Activated CD8-positive, alpha-beta T cell treated with anti-CD3 and anti-CD28 coated beads for 36 hours (primary cell): ENCODE results near the gene WDR90. TPM values are rescaled to one million over a fixed set of nuclear protein-coding genes. Genes with fewer than 3 reads are reported as not detected.

Experiments used
- ATAC-seq: fragments of 200-7000 bp; cut with Tn5 transposase; one replicate; pipeline ENCODE4 v1.10.0; 2021; ENCODE audit warnings: mild to moderate bottlenecking, moderate library complexity
- CTCF ChIA-PET: fragments of 350-600 bp; sonication (Branson Sonifier 250); formaldehyde crosslinking; loops from one replicate; lab custom pipeline; 2021; ENCODE audit warnings: antibody characterized with exemption; lab: Charles Lee
- POLR2A ChIA-PET: fragments of 350-600 bp; sonication (Branson Sonifier 250); formaldehyde crosslinking; loops from one replicate; lab custom pipeline; 2021; ENCODE audit warnings: antibody characterized with exemption; lab: Charles Lee
- DNase-seq: peaks from one replicate; pipeline ENCODE4 v3.0.0-alpha.2; 2020
- H3K27ac Mint-ChIP-seq: one replicate; pipeline ENCODE4 v1.8.0; 2021; ENCODE audit warnings: mild to moderate bottlenecking, mixed read lengths
- H3K27me3 Mint-ChIP-seq: one replicate; pipeline ENCODE4 v1.8.0; 2021; ENCODE audit warnings: mixed read lengths
- H3K36me3 Mint-ChIP-seq: one replicate; pipeline ENCODE4 v1.8.0; 2021; ENCODE audit warnings: low read depth, mixed read lengths
- H3K4me1 Mint-ChIP-seq: one replicate; pipeline ENCODE4 v1.8.0; 2021; ENCODE audit warnings: low read depth, mixed read lengths
- H3K4me3 Mint-ChIP-seq: one replicate; pipeline ENCODE4 v1.8.0; 2021; ENCODE audit warnings: mild to moderate bottlenecking, moderate library complexity, mixed read lengths
- H3K9me3 Mint-ChIP-seq: one replicate; pipeline ENCODE4 v1.8.0; 2021; ENCODE audit warnings: mixed read lengths
- CTCF ChIP-seq: fragments of 200-600 bp; IDR thresholded peaks from one replicate; pipeline ENCODE4 v1.8.0; 2022; ENCODE audit warnings: antibody characterized with exemption, mild to moderate bottlenecking
- intact Hi-C: fragments of 100-400 bp; cut with micrococcal nuclease; formaldehyde crosslinking; loops from one replicate; pipeline ENCODE4 v1.10.0; 2022
- total RNA-seq, 2 experiments: library from RNA; stranded (reverse); gene quantifications; one replicate each; pipeline ENCODE4 v1.2.3, GENCODE V29; 2021

The WDR90 gene
- total RNA-seq, 2 experiments from 2014 or later: 89.6 to 90.7 TPM

GRCh38 chr16:714558-715476 is 65.7 kb downstream of the WDR90 start, which contains the start of gene METRN:
TSS of gene METRN (plus strand) at chr16:715118. CDS start at chr16:715290, 172 bp downstream.
- Mint-ChIP-seq H3K27ac (no peak within 1 kb of the TSS), H3K9me3 (no peaks in the 10 kb centered on the region), H3K4me3 (peak within 1 kb of the TSS; percentile 80), H3K4me1 (peaks cover 21% of the 10 kb centered on the region), H3K36me3 (no peaks in the 10 kb centered on the region), H3K27me3 (peaks cover 12% of the 10 kb centered on the region)
- intact Hi-C loops: no loop called here
- CTCF ChIA-PET: interaction anchor here (0.9 to 11.9 kb wide), 7 partner anchors 11 to 71 kb away, joined by 3 to 207 read pairs (median 3); partner anchors contain the start of genes ANTKMT, CCDC78, CHTF18 and CIAO3
- POLR2A ChIA-PET: interaction anchor here (1.1 to 3.9 kb wide), 5 partner anchors 11 to 71 kb away, joined by 3 to 37 read pairs (median 4); partner anchors contain the start of genes CCDC78 and HAGHL
- ATAC-seq (peak; percentile 87), DNase-seq (peak; percentile 94)
- no peak for TF ChIP-seq CTCF

GRCh38 chr16:715477-716199 is 66.5 kb downstream of the WDR90 start:
- Mint-ChIP-seq H3K27ac (no peak overlapping the region), H3K4me3 (peak overlapping the region; percentile 80), H3K9me3 (no peaks in the 10 kb centered on the region), H3K27me3 (peaks cover 10% of the 10 kb centered on the region), H3K36me3 (no peaks in the 10 kb centered on the region), H3K4me1 (peaks cover 27% of the 10 kb centered on the region)
- peak; percentile 40 for TF ChIP-seq CTCF
- ChIA-PET CTCF (interaction anchor here (0.8 to 11.9 kb wide), 10 partner anchors 8 to 70 kb away, joined by 3 to 207 read pairs (median 3); partner anchors contain the start of genes ANTKMT, CCDC78, CHTF18 and CIAO3), POLR2A (interaction anchor here (1.1 to 3.9 kb wide), 9 partner anchors 11 to 70 kb away, joined by 3 to 37 read pairs (median 5); partner anchors contain the start of genes CCDC78, HAGHL and STUB1)
- ATAC-seq (peak; percentile 10), DNase-seq (no peak)
- intact Hi-C loops: no loop called here

GRCh38 chr16:716200-716568 is 67.0 kb downstream of the WDR90 start:
- intact Hi-C loops: no loop called here
- ATAC-seq (no peak), DNase-seq (no peak)
- no peaks in the 10 kb centered on the region for H3K36me3 Mint-ChIP-seq
- H3K9me3 Mint-ChIP-seq: no peaks in the 10 kb centered on the region
- peaks cover 27% of the 10 kb centered on the region for H3K4me1 Mint-ChIP-seq
- no peak for TF ChIP-seq CTCF
- POLR2A ChIA-PET: interaction anchor here (1.1 to 3.9 kb wide), 9 partner anchors 10 to 69 kb away, joined by 3 to 37 read pairs (median 5); partner anchors contain the start of genes CCDC78, HAGHL and STUB1
- H3K27ac Mint-ChIP-seq: no peak overlapping the region
- peaks cover 10% of the 10 kb centered on the region for H3K27me3 Mint-ChIP-seq
- CTCF ChIA-PET: interaction anchor here (0.8 to 11.9 kb wide), 7 partner anchors 9 to 69 kb away, joined by 3 to 207 read pairs (median 3); partner anchors contain the start of genes ANTKMT, CCDC78, CHTF18 and HAGHL
- peak overlapping the region; percentile 80 for H3K4me3 Mint-ChIP-seq

- ATAC-seq (no peak), DNase-seq (no peak)
- Mint-ChIP-seq H3K27ac (no peak overlapping the region), H3K27me3 (peaks cover 7% of the 10 kb centered on the region), H3K4me1 (peaks cover 27% of the 10 kb centered on the region), H3K4me3 (peak overlapping the region; percentile 80), H3K36me3 (no peaks in the 10 kb centered on the region), H3K9me3 (no peaks in the 10 kb centered on the region)
- CTCF ChIA-PET: interaction anchor here (8.1 to 11.9 kb wide), 2 partner anchors 13 to 69 kb away, joined by 149 to 207 read pairs; partner anchors contain the start of genes ANTKMT, CCDC78, CHTF18 and HAGHL
- no peak for TF ChIP-seq CTCF
- intact Hi-C loops: no loop called here
- POLR2A ChIA-PET: interaction anchor here (1.1 to 3.9 kb wide), 5 partner anchors 9 to 36 kb away, joined by 4 to 37 read pairs (median 7); partner anchors contain the start of genes CCDC78, HAGHL and STUB1
Observed at GRCh38 chr16:716768-717325, 67.7 kb downstream of the WDR90 start.

Other genes starting within 250 kb of the WDR90 start
- 1 to 10 TPM; 9.7 to 10.0 TPM for gene DECR2, start 247.5 kb upstream of the WDR90 start, total RNA-seq
- gene RAB11FIP3, start 223.7 kb upstream of the WDR90 start, total RNA-seq: 10 to 100 TPM; 18.7 to 20.4 TPM
- 10 to 100 TPM; 76.4 to 81.2 TPM for gene CAPN15, start 121.7 kb upstream of the WDR90 start, total RNA-seq
- not detected for gene PRR35, start 89.0 kb upstream of the WDR90 start, total RNA-seq
- gene NHLRC4, start 82.4 kb upstream of the WDR90 start, total RNA-seq: under 1 TPM; 0.41 to 0.72 TPM
- 10 to 100 TPM; 18.5 to 18.6 TPM for gene PIGQ, start 79.4 kb upstream of the WDR90 start, total RNA-seq
- 1 to 10 TPM; 8.1 to 8.8 TPM for gene RAB40C, start 59.3 kb upstream of the WDR90 start, total RNA-seq
- gene WFIKKN1, start 18.4 kb upstream of the WDR90 start, total RNA-seq: under 1 TPM in 1 of 2 experiments, not detected in 1; 0.25 TPM
- 100 to 1,000 TPM; 119 to 133 TPM for gene METTL26, start 13.1 kb upstream of the WDR90 start, total RNA-seq
- gene MCRIP2, start 7.5 kb upstream of the WDR90 start, total RNA-seq: 10 to 100 TPM; 60.7 to 62.7 TPM
- gene RHOT2, start 18.8 kb downstream of the WDR90 start, total RNA-seq: 100 to 1,000 TPM; 110 TPM
- gene RHBDL1, start 26.3 kb downstream of the WDR90 start, total RNA-seq: under 1 TPM; 0.79 to 0.89 TPM
- 10 to 100 TPM; 57.1 to 61.7 TPM for gene STUB1, start 31.0 kb downstream of the WDR90 start, total RNA-seq
- gene JMJD8, start 35.0 kb downstream of the WDR90 start, total RNA-seq: 10 to 100 TPM; 26.2 to 28.7 TPM
- 10 to 100 TPM; 17.6 to 18.7 TPM for gene WDR24, start 41.0 kb downstream of the WDR90 start, total RNA-seq
- gene FBXL16, start 56.4 kb downstream of the WDR90 start, total RNA-seq: 1 to 10 TPM; 5.9 to 8.0 TPM
- gene METRN, start 65.8 kb downstream of the WDR90 start, total RNA-seq: 10 to 100 TPM; 37.2 to 43.1 TPM
- 10 to 100 TPM; 34.3 to 38.4 TPM for gene ANTKMT, start 71.8 kb downstream of the WDR90 start, total RNA-seq
- gene CCDC78, start 77.1 kb downstream of the WDR90 start, total RNA-seq: 1 to 10 TPM; 4.6 to 5.7 TPM
- 10 to 100 TPM; 28.8 to 32.6 TPM for gene HAGHL, start 77.7 kb downstream of the WDR90 start, total RNA-seq
- gene CIAO3, start 91.6 kb downstream of the WDR90 start, total RNA-seq: 10 to 100 TPM; 21.3 to 25.0 TPM
- gene MSLN, start 111.4 kb downstream of the WDR90 start, total RNA-seq: not detected
- 10 to 100 TPM; 17.1 to 18.1 TPM for gene RPUSD1, start 139.0 kb downstream of the WDR90 start, total RNA-seq
- 100 to 1,000 TPM in 1 of 2 experiments, 10 to 100 TPM in 1; 95.6 to 115 TPM for gene CHTF18, start 139.3 kb downstream of the WDR90 start, total RNA-seq
- gene GNG13, start 151.4 kb downstream of the WDR90 start, total RNA-seq: not detected